Fibroblast of pulmonary artery (primary cell): Measurements from ENCODE around the gene TALDO1.
A peak's percentile ranks its signal among the peaks of the same experiment; 100 is the strongest.

ENCODE experiments used
- DNase-seq: peaks from one replicate; pipeline ENCODE4 v3.0.0-alpha.2; 2010; ENCODE audit warnings: low read depth
- H3K4me3 ChIP-seq: replicated peaks from 2 replicates; pipeline ENCODE4 v1.5.1; 2011; ENCODE audit warnings: low read depth, mild to moderate bottlenecking, control low read depth, low read length, moderate library complexity
- TF ChIP-seq, protein P1 (sequence below): IDR thresholded peaks from 2 replicates; pipeline ENCODE4 v1.5.1; 2011; ENCODE audit warnings: mild to moderate bottlenecking, control low read depth, low read length, inconsistent platforms; ENCODE audit errors: missing control alignments

TALDO1 gene

GRCh38 chr11:794766-795633 is 47.7 kb downstream of the TALDO1 start:
- no peak for DNase-seq
- peak overlapping the region; percentile 76 for H3K4me3 ChIP-seq
- TF ChIP-seq, protein P1, sequence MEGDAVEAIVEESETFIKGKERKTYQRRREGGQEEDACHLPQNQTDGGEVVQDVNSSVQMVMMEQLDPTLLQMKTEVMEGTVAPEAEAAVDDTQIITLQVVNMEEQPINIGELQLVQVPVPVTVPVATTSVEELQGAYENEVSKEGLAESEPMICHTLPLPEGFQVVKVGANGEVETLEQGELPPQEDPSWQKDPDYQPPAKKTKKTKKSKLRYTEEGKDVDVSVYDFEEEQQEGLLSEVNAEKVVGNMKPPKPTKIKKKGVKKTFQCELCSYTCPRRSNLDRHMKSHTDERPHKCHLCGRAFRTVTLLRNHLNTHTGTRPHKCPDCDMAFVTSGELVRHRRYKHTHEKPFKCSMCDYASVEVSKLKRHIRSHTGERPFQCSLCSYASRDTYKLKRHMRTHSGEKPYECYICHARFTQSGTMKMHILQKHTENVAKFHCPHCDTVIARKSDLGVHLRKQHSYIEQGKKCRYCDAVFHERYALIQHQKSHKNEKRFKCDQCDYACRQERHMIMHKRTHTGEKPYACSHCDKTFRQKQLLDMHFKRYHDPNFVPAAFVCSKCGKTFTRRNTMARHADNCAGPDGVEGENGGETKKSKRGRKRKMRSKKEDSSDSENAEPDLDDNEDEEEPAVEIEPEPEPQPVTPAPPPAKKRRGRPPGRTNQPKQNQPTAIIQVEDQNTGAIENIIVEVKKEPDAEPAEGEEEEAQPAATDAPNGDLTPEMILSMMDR = no peak

GRCh38 chr11:795634-796564 is 48.6 kb downstream of the TALDO1 start:
- peak overlapping the region; percentile 76 for H3K4me3 ChIP-seq
- TF ChIP-seq, protein P1 = no peak
- DNase-seq = peak; percentile 73

DNA sequence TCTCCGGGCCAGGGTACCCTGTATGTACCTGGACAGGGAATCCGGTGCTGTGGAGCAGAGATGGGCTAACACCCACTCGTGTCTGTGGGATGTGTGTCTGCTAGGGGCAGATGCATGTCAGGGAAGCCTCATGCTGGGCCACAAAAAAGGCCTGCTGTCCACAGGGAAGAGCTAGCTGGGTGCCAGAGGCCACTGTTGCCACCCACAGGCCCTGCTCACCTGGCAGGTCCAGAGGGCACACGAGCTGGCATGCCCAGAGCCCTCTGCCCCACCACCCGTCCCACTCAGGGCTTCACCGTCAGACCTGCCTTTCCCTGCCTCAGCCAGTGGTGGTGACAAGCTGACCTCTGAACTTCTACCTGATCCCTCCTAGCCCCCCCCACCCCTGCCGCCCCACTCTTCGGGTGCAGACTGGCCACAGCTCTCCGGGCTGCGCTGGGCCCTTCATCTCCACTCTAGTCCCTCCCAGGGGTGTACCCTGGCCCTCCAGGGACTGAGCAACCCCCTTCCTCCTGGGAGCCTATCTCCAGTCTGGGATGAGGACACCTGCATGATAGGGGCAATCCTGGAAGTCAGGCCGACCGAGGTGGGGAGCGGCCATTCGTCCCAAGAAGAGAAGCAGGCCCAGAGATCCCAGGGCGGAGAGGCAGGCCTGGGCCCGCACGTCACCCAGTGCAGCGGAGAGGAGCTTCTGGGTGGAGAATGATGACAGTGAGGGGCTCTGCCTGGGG is 49.5 kb downstream of the TALDO1 start:
- TF ChIP-seq, protein P1 = no peak
- no peak for DNase-seq

GRCh38 chr11:797296-798092 is 50.2 kb downstream of the TALDO1 start:
- DNase-seq = peak; percentile 76
- peak overlapping the region; percentile 76 for H3K4me3 ChIP-seq
- TF ChIP-seq, protein P1 = no peak

More for the DNA sequence above, 49.5 kb downstream of the TALDO1 start:
- peak overlapping the region; percentile 76 for H3K4me3 ChIP-seq

DNA sequence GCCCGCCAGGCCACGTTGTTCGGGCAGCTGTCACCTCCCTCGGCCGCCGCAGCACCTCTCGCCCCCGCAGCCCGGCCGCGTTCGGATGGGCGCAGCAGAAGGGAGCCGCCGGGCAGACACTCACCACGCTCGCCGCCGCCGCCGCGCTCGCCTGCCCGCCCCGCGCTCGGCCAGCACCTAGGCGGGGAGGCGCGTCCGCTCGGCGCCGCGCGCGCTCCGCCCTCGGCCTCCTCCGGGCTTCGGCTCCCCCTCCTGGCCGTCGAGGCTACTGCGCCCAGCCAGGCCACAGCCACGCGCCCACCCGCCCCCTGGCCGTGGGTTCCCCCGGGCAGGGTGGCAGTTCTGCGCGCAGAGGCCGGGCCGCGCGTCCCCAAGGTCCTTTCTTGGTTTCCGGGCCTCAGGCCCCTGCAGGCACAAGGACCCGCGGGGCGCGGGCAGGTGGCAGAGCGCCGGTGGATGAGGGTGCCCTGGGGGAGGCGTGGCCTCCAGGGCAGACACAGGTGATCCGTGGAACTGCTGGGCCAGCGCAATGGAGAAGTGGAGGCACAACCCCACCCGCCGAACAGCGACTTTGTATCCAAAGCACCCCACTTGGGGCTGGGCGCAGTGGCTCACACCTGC is 50.9 kb downstream of the TALDO1 start, which contains the start of gene SLC25A22:
Gene SLC25A22 (minus strand): TSS at position 189 of the 621 bp plus-strand sequence. CDS start 3,275 bp downstream, outside the sequence.
- peak; percentile 74 for DNase-seq
- TF ChIP-seq, protein P1 = peak; percentile 22
- H3K4me3 ChIP-seq = peak within 1 kb of the TSS; percentile 76
